Stomach (tissue), 19 donors: ENCODE measurements around the gene SCAF8. TPM values are rescaled to one million over a fixed set of nuclear protein-coding genes. Genes with fewer than 3 reads are reported as not detected.
A peak's percentile ranks its signal among the peaks of the same experiment; 100 is the strongest.

Experiments used
- DNase-seq, 2 donors: peaks; one replicate each; pipeline versions ENCODE4 v3.0.0 to v3.0.0-alpha.2; 2013 to 2019
- H3K27ac ChIP-seq, 5 donors: fragments of 200-600 bp in 4 of 5; sonication (generic) in 4 of 5; one replicate each; pipeline ENCODE4 v1.5.1; 2013 to 2019; ENCODE audit warnings: mild to moderate bottlenecking in 1 of 5, moderate library complexity in 1 of 5
- H3K27me3 ChIP-seq, 3 donors: fragments of 200-600 bp; sonication (generic); one replicate each; pipeline ENCODE4 v1.5.1; 2017 to 2019; ENCODE audit warnings: mixed run types in 1 of 3
- H3K36me3 ChIP-seq, 4 donors: fragments of 200-600 bp; sonication (generic); 1 replicate in 3 of 4; 2 replicates in 1 of 4; pipeline ENCODE4 v1.5.1; 2016 to 2019
- H3K4me1 ChIP-seq, 4 donors: fragments of 200-600 bp; sonication (generic); one replicate each; pipeline ENCODE4 v1.5.1; 2016 to 2019
- H3K4me3 ChIP-seq, 4 donors: fragments of 200-600 bp; sonication (generic) in 3 of 4; one replicate each; pipeline ENCODE4 v1.5.1; 2016 to 2019; ENCODE audit warnings: mild to moderate bottlenecking in 1 of 4
- H3K9me3 ChIP-seq, 4 donors: fragments of 200-600 bp; sonication (generic); one replicate each; pipeline ENCODE4 v1.5.1; 2016 to 2019
- CTCF ChIP-seq, 7 experiments: fragments of 450-650 bp in 4 of 7; fragments of 200-600 bp in 3 of 7; sonication (generic) in 3 of 7; IDR thresholded peaks; one replicate each; pipeline ENCODE4 v1.5.1; 2016 to 2019; ENCODE audit warnings: antibody characterized with exemption in 7 of 7, control low read depth in 2 of 7, mild to moderate bottlenecking in 1 of 7
- EP300 ChIP-seq: sonication (generic); formaldehyde crosslinking; IDR thresholded peaks from one replicate; pipeline ENCODE4 v1.6.1; 2017; ENCODE audit warnings: antibody characterized with exemption
- POLR2A ChIP-seq, 4 donors: fragments of 450-650 bp; IDR thresholded peaks; one replicate each; pipeline ENCODE4 v1.6.1; 2016; ENCODE audit warnings: antibody characterized with exemption in 4 of 4, control low read depth in 2 of 4, mild to moderate bottlenecking in 1 of 4, moderate library complexity in 1 of 4
- POLR2AphosphoS5 ChIP-seq, 3 donors: sonication (generic); formaldehyde crosslinking; IDR thresholded peaks; one replicate each; pipeline ENCODE4 v1.6.1; 2016; ENCODE audit warnings: antibody characterized with exemption in 3 of 3
- WGBS, 5 donors: extraction: QIAGEN DNeasy Blood & Tissue Kit in 3 of 5; methylation state at CpG; one replicate each; pipeline versions ENCODE4 v1.1.5 to v1.1.7; 2013 to 2018; 5-methylcytosine and 5-hydroxymethylcytosine counted together
- intact Hi-C: fragments of 100-400 bp; cut with DNase I; formaldehyde crosslinking; loops from one replicate; pipeline ENCODE4 v1.15.1; 2023; ENCODE audit warnings: low total_unique reads
- long read RNA-seq, 10 donors: transcript quantifications; one replicate each; lab custom pipeline, GENCODE V29; 2026
- polyA plus RNA-seq, 3 donors: library from polyadenylated mRNA; stranded (reverse); fragments of 200-250 nt; gene quantifications; one replicate each; pipeline ENCODE4 v1.2.3, GENCODE V29; 2013
- total RNA-seq, 5 donors: library from RNA; depleted of rRNA; stranded (reverse); fragments of >200 nt; gene quantifications; one replicate each; pipeline versions ENCODE4 v1.1.0 to v1.2.3, GENCODE V29; 2014 to 2016
- donor health status: healthy with polysubstance abuse.
- donor health status: Bipolar disorder and iron deficiency.
- donor health status: healthy.

The SCAF8 gene
- total RNA-seq = 10 to 100 TPM; 15.1 to 62.5 (median 38.8) TPM
- 1 to 10 TPM; 6.6 to 9.2 (median 7.0) TPM for polyA plus RNA-seq
- long read RNA-seq, donor 1 = 0 reads
- long read RNA-seq, donor 2, full-length matches to known transcripts = 1 of 1 reads
- long read RNA-seq, donor 2, partial matches to known transcripts = 0 of 1 reads
- long read RNA-seq, donor 2, other reads (novel, unspliced or antisense) = 0 of 1 reads
- long read RNA-seq, donor 3 = 0 reads
- long read RNA-seq, donor 4 = 0 reads
- long read RNA-seq, donor 5, full-length matches to known transcripts = 1 of 1 reads
- long read RNA-seq, donor 5, partial matches to known transcripts = 0 of 1 reads
- long read RNA-seq, donor 5, other reads (novel, unspliced or antisense) = 0 of 1 reads
- long read RNA-seq, donor 6, full-length matches to known transcripts = 3 of 3 reads
- long read RNA-seq, donor 6, partial matches to known transcripts = 0 of 3 reads
- long read RNA-seq, donor 6, other reads (novel, unspliced or antisense) = 0 of 3 reads
- long read RNA-seq, donor 7 = 0 reads
- long read RNA-seq, donor 8, full-length matches to known transcripts = 1 of 1 reads
- long read RNA-seq, donor 8, partial matches to known transcripts = 0 of 1 reads
- long read RNA-seq, donor 8, other reads (novel, unspliced or antisense) = 0 of 1 reads
- long read RNA-seq, donor 9, full-length matches to known transcripts = 1 of 27 reads
- long read RNA-seq, donor 9, partial matches to known transcripts = 26 of 27 reads
- long read RNA-seq, donor 9, other reads (novel, unspliced or antisense) = 0 of 27 reads
- long read RNA-seq, donor 10 = 0 reads

- peak within 1 kb of the TSS; percentile 82 to 99 (median 94) for H3K4me3 ChIP-seq
- peak; percentile 87 to 96 for DNase-seq
- H3K27ac ChIP-seq = peak within 1 kb of the TSS; percentile 99 to 100 (median 100)
- intact Hi-C loops = loop anchor here (10.0 kb wide), 1 partner anchor 72 kb away; no protein-coding TSS in a partner anchor
- peaks cover 0 to 6% (median 0%) of the 10 kb centered on the region in 4 donors for H3K36me3 ChIP-seq
- H3K4me1 ChIP-seq = peaks cover 28 to 52% (median 47%) of the 10 kb centered on the region in 4 donors
- peak in 2 of 3 donors; percentile 51 to 67 for TF ChIP-seq POLR2AphosphoS5 (IDR thresholded peaks at IDR 0.05)
- no peak for TF ChIP-seq EP300
- peak in 4 of 7 experiments; percentile 50 to 90 (median 80) for TF ChIP-seq CTCF (IDR thresholded peaks at IDR 0.05)
- TF ChIP-seq POLR2A (IDR thresholded peaks at IDR 0.05) = no peak
- H3K9me3 ChIP-seq = no peaks in the 10 kb centered on the region
- no peaks in the 10 kb centered on the region for H3K27me3 ChIP-seq
- 0 to 4% (median 0%) methylated on average over 18 to 60 of the region's 61 CpGs for WGBS, 5 donors
These were observed at the start of gene SCAF8 for GRCh38 chr6:154733183-154733625. Gene SCAF8 (plus strand): TSS chr6:154733416. CDS start chr6:154733901, 485 bp downstream.

- no peak overlapping the region for H3K4me3 ChIP-seq
- no peaks in the 10 kb centered on the region for H3K27me3 ChIP-seq
- TF ChIP-seq CTCF (IDR thresholded peaks at IDR 0.05) (no peak), POLR2AphosphoS5 (IDR thresholded peaks at IDR 0.05) (no peak), POLR2A (IDR thresholded peaks at IDR 0.05) (no peak), EP300 (no peak)
- H3K4me1 ChIP-seq = no peaks in the 10 kb centered on the region
- H3K27ac ChIP-seq = no peak overlapping the region
- H3K36me3 ChIP-seq = no peaks in the 10 kb centered on the region
- 50 to 59% (median 53%) methylated on average over 4 of the region's 4 CpGs for WGBS, 5 donors
- intact Hi-C loops = no loop called here
- H3K9me3 ChIP-seq = no peaks in the 10 kb centered on the region
- no peak for DNase-seq
These were observed 49.3 kb upstream of the SCAF8 start for GRCh38 chr6:154683756-154684523.

GRCh38 chr6:154686162-154686561 is 47.1 kb upstream of the SCAF8 start:
- no peak overlapping the region for H3K27ac ChIP-seq
- H3K27me3 ChIP-seq = no peaks in the 10 kb centered on the region
- TF ChIP-seq POLR2A (IDR thresholded peaks at IDR 0.05) (no peak), POLR2AphosphoS5 (IDR thresholded peaks at IDR 0.05) (no peak), CTCF (IDR thresholded peaks at IDR 0.05) (no peak), EP300 (no peak)
- H3K9me3 ChIP-seq = no peaks in the 10 kb centered on the region
- H3K4me1 ChIP-seq = no peaks in the 10 kb centered on the region
- intact Hi-C loops = no loop called here
- no peaks in the 10 kb centered on the region for H3K36me3 ChIP-seq
- no peak for DNase-seq
- H3K4me3 ChIP-seq = no peak overlapping the region
- 74 to 82% (median 82%) methylated on average over 1 of the region's 1 CpG for WGBS, 5 donors
